IMR-90 (cell line): ENCODE data around the gene PDE4B. TPM values are rescaled to one million over a fixed set of nuclear protein-coding genes. Genes with fewer than 3 reads are reported as not detected.

ENCODE experiments used
- ATAC-seq: fragments of 200-7000 bp; cut with Tn5 transposase; 2 replicates; pipeline ENCODE4 v1.9.1; 2020; ENCODE audit warnings: low read depth, mild to moderate bottlenecking, moderate library complexity
- BruUV-seq: library from RNA; stranded (reverse); fragments of 400-500 nt; replicated peaks from 2 replicates; lab custom pipeline; 2021; lab: Mats Ljungman, UMichigan
- CTCF ChIA-PET: fragments of 300-600 bp; formaldehyde crosslinking; extraction: SDS; loops from one replicate; lab custom pipeline; 2021; ENCODE audit warnings: antibody characterized with exemption; lab: Yijun Ruan, JAX
- POLR2A ChIA-PET: fragments of 300-600 bp; sonication (Branson Sonifier 250); formaldehyde crosslinking; loops from one replicate; lab custom pipeline; 2022; ENCODE audit warnings: antibody characterized with exemption; ENCODE audit not compliant: unreplicated experiment; lab: Charles Lee
- DNase-seq: peaks from one replicate; pipeline ENCODE4 v3.0.0; 2013
- H2AFZ ChIP-seq: replicated peaks from 2 replicates; pipeline ENCODE3; 2013; ENCODE audit warnings: low read length, mild to moderate bottlenecking; ENCODE audit not compliant: poor library complexity
- H2AK5ac ChIP-seq: 2 replicates; pipeline ENCODE4 v1.6.1; 2013; ENCODE audit warnings: low read depth, low read length, inconsistent platforms
- H2AK9ac ChIP-seq: replicated peaks from 2 replicates; pipeline ENCODE3; 2013; ENCODE audit warnings: mild to moderate bottlenecking, low read depth, low read length, moderate library complexity; ENCODE audit not compliant: poor library complexity
- H2BK120ac ChIP-seq: 2 replicates; pipeline ENCODE4 v1.6.1; 2013; ENCODE audit warnings: low read depth, low read length, inconsistent platforms
- H2BK15ac ChIP-seq: 3 replicates; pipeline ENCODE4 v1.6.1; 2013; ENCODE audit warnings: low read depth, low read length, inconsistent platforms
- H2BK20ac ChIP-seq: 2 replicates; pipeline ENCODE4 v1.6.1; 2013; ENCODE audit warnings: low read depth, mild to moderate bottlenecking, inconsistent platforms, low read length, moderate library complexity
- H2BK5ac ChIP-seq: 2 replicates; pipeline ENCODE4 v1.6.1; 2013; ENCODE audit warnings: mild to moderate bottlenecking, low read depth, low read length, inconsistent platforms; ENCODE audit not compliant: poor library complexity, severe bottlenecking
- H3K14ac ChIP-seq: replicated peaks from 2 replicates; pipeline ENCODE4 v1.6.1; 2013; ENCODE audit warnings: low read depth, low read length, inconsistent platforms
- H3K18ac ChIP-seq: 2 replicates; pipeline ENCODE4 v1.6.1; 2013; ENCODE audit warnings: low read depth, low read length, control low read depth
- H3K23ac ChIP-seq: 2 replicates; pipeline ENCODE4 v1.6.1; 2013; ENCODE audit warnings: low read depth, low read length, inconsistent platforms
- H3K27ac ChIP-seq: 2 replicates; pipeline ENCODE4 v1.5.1; 2013; ENCODE audit warnings: mild to moderate bottlenecking, control low read depth, low read length; ENCODE audit not compliant: insufficient read depth
- H3K27me3 ChIP-seq: 2 replicates; pipeline ENCODE4 v1.6.1; 2013; ENCODE audit warnings: low read length; ENCODE audit not compliant: control insufficient read depth, insufficient read depth
- H3K36me3 ChIP-seq: 2 replicates; pipeline ENCODE4 v1.6.1; 2013; ENCODE audit warnings: low read length, mixed read lengths; ENCODE audit not compliant: control insufficient read depth, insufficient read depth
- H3K4ac ChIP-seq: 2 replicates; pipeline ENCODE4 v1.6.1; 2013; ENCODE audit warnings: low read depth, low read length, inconsistent platforms
- H3K4me1 ChIP-seq: 2 replicates; pipeline ENCODE4 v1.6.1; 2013; ENCODE audit warnings: low read length, mixed read lengths; ENCODE audit not compliant: control insufficient read depth, insufficient read depth
- H3K4me2 ChIP-seq: 2 replicates; pipeline ENCODE4 v1.6.1; 2013; ENCODE audit warnings: low read depth, mild to moderate bottlenecking, control low read depth, low read length, moderate library complexity
- H3K4me3 ChIP-seq: 2 replicates; pipeline ENCODE4 v1.5.1; 2013; ENCODE audit warnings: low read depth, mild to moderate bottlenecking, control low read depth, low read length, moderate library complexity; ENCODE audit not compliant: insufficient read depth
- H3K56ac ChIP-seq: 2 replicates; pipeline ENCODE4 v1.6.1; 2013; ENCODE audit warnings: low read length, inconsistent platforms; ENCODE audit not compliant: insufficient read depth; ENCODE audit errors: extremely low read depth
- H3K79me1 ChIP-seq, 2 experiments: 2 replicates each; pipeline ENCODE4 v1.6.1; 2013; ENCODE audit warnings: low read length in 2 of 2, inconsistent platforms in 1 of 2, low read depth in 1 of 2
- H3K9ac ChIP-seq: 2 replicates; pipeline ENCODE4 v1.6.1; 2013; ENCODE audit warnings: low read depth, low read length, control low read depth
- H3K9me1 ChIP-seq: 2 replicates; pipeline ENCODE4 v1.6.1; 2013; ENCODE audit warnings: low read length, inconsistent platforms; ENCODE audit not compliant: insufficient read depth
- H3K9me3 ChIP-seq: 2 replicates; pipeline ENCODE4 v1.6.1; 2013; ENCODE audit warnings: low read length; ENCODE audit not compliant: control insufficient read depth, insufficient read depth
- H4K20me1 ChIP-seq: 2 replicates; pipeline ENCODE4 v1.6.1; 2013; ENCODE audit warnings: low read length, inconsistent platforms; ENCODE audit not compliant: insufficient read depth
- H4K5ac ChIP-seq: 2 replicates; pipeline ENCODE4 v1.6.1; 2013; ENCODE audit warnings: mild to moderate bottlenecking, low read depth, low read length, control low read depth
- H4K8ac ChIP-seq, 2 experiments: 2 replicates each; pipeline ENCODE4 v1.6.1; 2013; ENCODE audit warnings: low read depth in 2 of 2, low read length in 2 of 2, control low read depth in 1 of 2, inconsistent platforms in 1 of 2
- H4K91ac ChIP-seq: 2 replicates; pipeline ENCODE4 v1.6.1; 2013; ENCODE audit warnings: low read depth, low read length, inconsistent platforms; ENCODE audit not compliant: insufficient read depth
- BHLHE40 ChIP-seq: fragments of 150-350 bp; IDR thresholded peaks from 2 replicates; pipeline ENCODE4 v1.6.1; 2016; ENCODE audit warnings: mild to moderate bottlenecking, low read depth, low read length
- CEBPB ChIP-seq: IDR thresholded peaks from 2 replicates; pipeline ENCODE4 v1.6.1; 2012; ENCODE audit warnings: low read depth, low read length, improper control_type of control experiment
- CHD1 ChIP-seq: IDR thresholded peaks from 2 replicates; pipeline ENCODE4 v1.6.1; 2012; ENCODE audit warnings: low read depth, low read length, improper control_type of control experiment
- FOS ChIP-seq: fragments of 150-350 bp; IDR thresholded peaks from 2 replicates; pipeline ENCODE4 v1.6.1; 2016; ENCODE audit warnings: low read depth, low read length
- MAFK ChIP-seq: IDR thresholded peaks from 2 replicates; pipeline ENCODE4 v1.6.1; 2012; ENCODE audit warnings: low read depth, low read length, improper control_type of control experiment
- NFE2L2 ChIP-seq: fragments of 150-350 bp; IDR thresholded peaks from 2 replicates; pipeline ENCODE4 v1.6.1; 2016; ENCODE audit warnings: low read depth, mild to moderate bottlenecking, low read length
- RAD21 ChIP-seq: IDR thresholded peaks from 2 replicates; pipeline ENCODE4 v1.6.1; 2012; ENCODE audit warnings: low read length, improper control_type of control experiment
- SMC3 ChIP-seq: fragments of 150-350 bp; IDR thresholded peaks from 2 replicates; pipeline ENCODE4 v1.6.1; 2016; ENCODE audit warnings: low read depth, mild to moderate bottlenecking, antibody characterized with exemption, low read length, moderate library complexity
- WGBS, 2 experiments: methylation state at CpG; one replicate each; pipeline versions ENCODE4 v1.1.5 to v1.1.7; 2013; ENCODE audit warnings: missing lambda C conversion rate in 2 of 2; ENCODE audit not compliant: insufficient read length in 1 of 2; ENCODE audit errors: extremely low coverage in 2 of 2; 5-methylcytosine and 5-hydroxymethylcytosine counted together
- dilution Hi-C: fragments of 300-500 bp; cut with HindIII; formaldehyde crosslinking; loops from one replicate; pipeline ENCODE4 v1.14.3; 2018; ENCODE audit warnings: low sequenced_read_pairs; ENCODE audit not compliant: unreplicated experiment
- in situ Hi-C: fragments of 300-500 bp; cut with MboI; formaldehyde crosslinking; loops from 3 replicates; pipeline ENCODE4 v1.14.3; 2019; ENCODE audit warnings: low sequenced_read_pairs, inconsistent platforms, mixed read lengths
- intact Hi-C: fragments of 100-400 bp; cut with micrococcal nuclease; formaldehyde crosslinking; loops from 2 replicates; pipeline ENCODE4 v1.10.0; 2022
- polyA plus RNA-seq, 3 experiments: library from polyadenylated mRNA; depleted of rRNA; stranded (reverse); fragments of >200 nt; gene quantifications; 2 replicates each; pipeline ENCODE4 v1.2.3, GENCODE V29; 2012; ENCODE audit warnings: low replicate concordance in 1 of 3
- total RNA-seq: library from RNA; depleted of rRNA; stranded (reverse); fragments of >200 nt; gene quantifications from 2 replicates; pipeline ENCODE4 v1.2.3, GENCODE V29; 2012
- TF ChIP-seq, protein P1 (sequence below): fragments of 150-350 bp; IDR thresholded peaks from 2 replicates; pipeline ENCODE4 v1.6.1; 2016; ENCODE audit warnings: low read depth, mild to moderate bottlenecking, low read length, moderate library complexity, borderline replicate concordance
- TF ChIP-seq, protein P2 (sequence below): conservative IDR thresholded peaks from 2 replicates; pipeline ENCODE4 v1.5.1; 2012; ENCODE audit warnings: mild to moderate bottlenecking, low read depth, low read length, improper control_type of control experiment
- TF ChIP-seq, protein P3 (sequence below): fragments of 150-350 bp; IDR thresholded peaks from 2 replicates; pipeline ENCODE4 v1.6.1; 2017; ENCODE audit warnings: mild to moderate bottlenecking, antibody characterized with exemption, low read length, low read depth

PDE4B gene
- total and polyA plus RNA-seq, 2 of the 4 experiments (the other 2 are of a cell fraction) = 5.8 to 21.3 TPM

DNA sequence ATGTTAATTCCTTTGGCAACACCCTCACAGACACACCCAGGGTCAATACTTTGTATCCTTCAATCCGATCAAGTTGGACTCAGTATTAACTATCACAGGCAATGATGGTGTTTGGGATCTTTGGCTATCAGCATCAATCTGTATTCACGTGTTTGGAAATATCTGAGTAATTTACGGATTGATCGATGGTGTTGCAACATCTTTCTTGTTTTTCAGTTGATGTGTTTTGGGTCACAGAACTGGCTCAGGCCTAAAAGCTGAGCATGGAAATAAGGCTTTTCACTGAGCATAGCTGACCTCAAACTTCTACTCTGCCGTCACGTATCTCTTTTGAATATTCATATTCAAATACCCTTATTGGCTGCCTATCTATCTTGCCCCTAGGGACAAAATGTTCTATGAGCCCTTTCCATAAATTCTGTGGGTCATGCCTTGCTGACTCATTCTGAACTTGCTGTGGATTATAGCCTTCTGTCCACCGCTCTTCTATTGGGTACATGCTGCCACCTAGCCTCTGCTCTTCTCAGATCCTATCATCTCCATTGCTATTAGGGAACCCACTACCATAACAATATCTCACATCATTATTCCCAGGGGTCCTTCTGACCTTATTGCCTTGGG lies 156.0 kb downstream of the PDE4B start:
- BruUV-seq = no TSS peak
- Histone ChIP-seq H2BK120ac (no peak overlapping the region), H2AK9ac (no peak overlapping the region), H3K9ac (no peak overlapping the region), H3K14ac (no peak overlapping the region), H3K4ac (no peak overlapping the region), H2BK15ac (no peak overlapping the region), H3K4me3 (no peak overlapping the region), H2BK5ac (no peak overlapping the region), H3K79me1 (no peaks in the 10 kb centered on the region), H3K56ac (no peak overlapping the region), H3K27ac (no peak overlapping the region), H4K20me1 (no peaks in the 10 kb centered on the region), H3K36me3 (no peaks in the 10 kb centered on the region), H4K8ac (no peak overlapping the region), H2AFZ (no peak overlapping the region), H3K4me2 (no peak overlapping the region), H3K4me1 (no peaks in the 10 kb centered on the region), H4K91ac (no peak overlapping the region), H3K9me1 (no peaks in the 10 kb centered on the region), H3K23ac (no peak overlapping the region), H4K5ac (no peak overlapping the region), H3K9me3 (no peaks in the 10 kb centered on the region), H2AK5ac (no peak overlapping the region), H3K18ac (no peak overlapping the region), H3K27me3 (no peaks in the 10 kb centered on the region), H2BK20ac (no peak overlapping the region)
- WGBS, 2 experiments = 76% methylated on average over 5 of the region's 7 CpGs; no CpG with 5 or more reads in 1 of the 2 experiments
- intact Hi-C loops (loop anchor here (1.0 to 10.0 kb wide), 6 partner anchors 231 to 884 kb away; partner anchors contain the start of genes LEPR and LEPROT), dilution Hi-C loops (no loop called here), in situ Hi-C loops (loop anchor here (10.0 kb wide), 2 partner anchors 234 to 524 kb away; partner anchors contain the start of genes LEPR and LEPROT)
- CTCF ChIA-PET = interaction anchor here (0.6 to 1.4 kb wide), 2 partner anchors 231 to 673 kb away, joined by 3 to 4 read pairs; no protein-coding TSS in a partner anchor
- ATAC-seq = peak; percentile 86
- POLR2A ChIA-PET = no interaction called here
- TF ChIP-seq CHD1 = no peak
- TF ChIP-seq NFE2L2 = peak; percentile 76; the same call in 1 of the 2 replicates
- TF ChIP-seq RAD21 = peak; percentile 85
- peak; percentile 47; the same call in 1 of the 2 replicates for TF ChIP-seq FOS
- no peak for TF ChIP-seq MAFK
- TF ChIP-seq, protein P1, sequence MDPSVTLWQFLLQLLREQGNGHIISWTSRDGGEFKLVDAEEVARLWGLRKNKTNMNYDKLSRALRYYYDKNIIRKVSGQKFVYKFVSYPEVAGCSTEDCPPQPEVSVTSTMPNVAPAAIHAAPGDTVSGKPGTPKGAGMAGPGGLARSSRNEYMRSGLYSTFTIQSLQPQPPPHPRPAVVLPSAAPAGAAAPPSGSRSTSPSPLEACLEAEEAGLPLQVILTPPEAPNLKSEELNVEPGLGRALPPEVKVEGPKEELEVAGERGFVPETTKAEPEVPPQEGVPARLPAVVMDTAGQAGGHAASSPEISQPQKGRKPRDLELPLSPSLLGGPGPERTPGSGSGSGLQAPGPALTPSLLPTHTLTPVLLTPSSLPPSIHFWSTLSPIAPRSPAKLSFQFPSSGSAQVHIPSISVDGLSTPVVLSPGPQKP = no peak
- peak; percentile 79 for TF ChIP-seq SMC3
- TF ChIP-seq, protein P2, sequence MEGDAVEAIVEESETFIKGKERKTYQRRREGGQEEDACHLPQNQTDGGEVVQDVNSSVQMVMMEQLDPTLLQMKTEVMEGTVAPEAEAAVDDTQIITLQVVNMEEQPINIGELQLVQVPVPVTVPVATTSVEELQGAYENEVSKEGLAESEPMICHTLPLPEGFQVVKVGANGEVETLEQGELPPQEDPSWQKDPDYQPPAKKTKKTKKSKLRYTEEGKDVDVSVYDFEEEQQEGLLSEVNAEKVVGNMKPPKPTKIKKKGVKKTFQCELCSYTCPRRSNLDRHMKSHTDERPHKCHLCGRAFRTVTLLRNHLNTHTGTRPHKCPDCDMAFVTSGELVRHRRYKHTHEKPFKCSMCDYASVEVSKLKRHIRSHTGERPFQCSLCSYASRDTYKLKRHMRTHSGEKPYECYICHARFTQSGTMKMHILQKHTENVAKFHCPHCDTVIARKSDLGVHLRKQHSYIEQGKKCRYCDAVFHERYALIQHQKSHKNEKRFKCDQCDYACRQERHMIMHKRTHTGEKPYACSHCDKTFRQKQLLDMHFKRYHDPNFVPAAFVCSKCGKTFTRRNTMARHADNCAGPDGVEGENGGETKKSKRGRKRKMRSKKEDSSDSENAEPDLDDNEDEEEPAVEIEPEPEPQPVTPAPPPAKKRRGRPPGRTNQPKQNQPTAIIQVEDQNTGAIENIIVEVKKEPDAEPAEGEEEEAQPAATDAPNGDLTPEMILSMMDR = peak; percentile 66
- TF ChIP-seq, protein P3, sequence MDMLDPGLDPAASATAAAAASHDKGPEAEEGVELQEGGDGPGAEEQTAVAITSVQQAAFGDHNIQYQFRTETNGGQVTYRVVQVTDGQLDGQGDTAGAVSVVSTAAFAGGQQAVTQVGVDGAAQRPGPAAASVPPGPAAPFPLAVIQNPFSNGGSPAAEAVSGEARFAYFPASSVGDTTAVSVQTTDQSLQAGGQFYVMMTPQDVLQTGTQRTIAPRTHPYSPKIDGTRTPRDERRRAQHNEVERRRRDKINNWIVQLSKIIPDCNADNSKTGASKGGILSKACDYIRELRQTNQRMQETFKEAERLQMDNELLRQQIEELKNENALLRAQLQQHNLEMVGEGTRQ = no peak
- no peak for TF ChIP-seq BHLHE40
- peak; percentile 69 for TF ChIP-seq CEBPB
- DNase-seq = peak; percentile 79
